BE2C (cell line): ENCODE measurements around the gene FAM120B.
A peak's percentile ranks its signal among the peaks of the same experiment; 100 is the strongest.

Source experiments
- DNase-seq: peaks from one replicate; pipeline ENCODE4 v3.0.0-alpha.2; 2020
- H3K27me3 ChIP-seq: fragments of 250-450 bp; sonication (Bioruptor Pico); 2 replicates; pipeline ENCODE4 v1.5.1; 2020; ENCODE audit warnings: mild to moderate bottlenecking
- H3K36me3 ChIP-seq: fragments of 250-450 bp; sonication (Bioruptor Pico); 2 replicates; pipeline ENCODE4 v1.5.1; 2020; ENCODE audit warnings: mild to moderate bottlenecking
- H3K4me1 ChIP-seq: fragments of 250-450 bp; sonication (Bioruptor Pico); 2 replicates; pipeline ENCODE4 v1.5.1; 2020
- H3K4me3 ChIP-seq: 2 replicates; pipeline ENCODE4 v1.5.1; 2011; ENCODE audit warnings: low read depth, low read length
- H3K9me3 ChIP-seq: fragments of 250-450 bp; sonication (Bioruptor Pico); 2 replicates; pipeline ENCODE4 v1.5.1; 2020
- TF ChIP-seq, protein P1 (sequence below): IDR thresholded peaks from 2 replicates; pipeline ENCODE4 v1.5.1; 2012; ENCODE audit warnings: mild to moderate bottlenecking, low read depth, low read length

The FAM120B gene

GRCh38 chr6:170381562-170381961 lies 75.0 kb downstream of the FAM120B start:
- DNase-seq: no peak
- 0 out of 2 replicates have a peak, but pooled peaks cover under 1% of the 10 kb centered on the region for H3K36me3 ChIP-seq
- H3K4me3 ChIP-seq: no peak overlapping the region
- no peaks in the 10 kb centered on the region for H3K27me3 ChIP-seq
- H3K4me1 ChIP-seq: no peaks in the 10 kb centered on the region
- TF ChIP-seq, protein P1, sequence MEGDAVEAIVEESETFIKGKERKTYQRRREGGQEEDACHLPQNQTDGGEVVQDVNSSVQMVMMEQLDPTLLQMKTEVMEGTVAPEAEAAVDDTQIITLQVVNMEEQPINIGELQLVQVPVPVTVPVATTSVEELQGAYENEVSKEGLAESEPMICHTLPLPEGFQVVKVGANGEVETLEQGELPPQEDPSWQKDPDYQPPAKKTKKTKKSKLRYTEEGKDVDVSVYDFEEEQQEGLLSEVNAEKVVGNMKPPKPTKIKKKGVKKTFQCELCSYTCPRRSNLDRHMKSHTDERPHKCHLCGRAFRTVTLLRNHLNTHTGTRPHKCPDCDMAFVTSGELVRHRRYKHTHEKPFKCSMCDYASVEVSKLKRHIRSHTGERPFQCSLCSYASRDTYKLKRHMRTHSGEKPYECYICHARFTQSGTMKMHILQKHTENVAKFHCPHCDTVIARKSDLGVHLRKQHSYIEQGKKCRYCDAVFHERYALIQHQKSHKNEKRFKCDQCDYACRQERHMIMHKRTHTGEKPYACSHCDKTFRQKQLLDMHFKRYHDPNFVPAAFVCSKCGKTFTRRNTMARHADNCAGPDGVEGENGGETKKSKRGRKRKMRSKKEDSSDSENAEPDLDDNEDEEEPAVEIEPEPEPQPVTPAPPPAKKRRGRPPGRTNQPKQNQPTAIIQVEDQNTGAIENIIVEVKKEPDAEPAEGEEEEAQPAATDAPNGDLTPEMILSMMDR: no peak
- H3K9me3 ChIP-seq: no peaks in the 10 kb centered on the region

- H3K4me1 ChIP-seq: peaks cover 4% of the 10 kb centered on the region; the same call in 1 of the 2 replicates
- H3K4me3 ChIP-seq: no peak overlapping the region
- DNase-seq: no peak
- no peaks in the 10 kb centered on the region for H3K27me3 ChIP-seq
- peaks cover 2% of the 10 kb centered on the region; the same call in 1 of the 2 replicates for H3K36me3 ChIP-seq
- no peaks in the 10 kb centered on the region for H3K9me3 ChIP-seq
- TF ChIP-seq, protein P1: no peak
These were observed 77.0 kb downstream of the FAM120B start for GRCh38 chr6:170383466-170384035.

GRCh38 chr6:170385506-170385905 lies 78.9 kb downstream of the FAM120B start:
- H3K36me3 ChIP-seq: peaks cover 3% of the 10 kb centered on the region; the same call in 1 of the 2 replicates
- peaks cover 4% of the 10 kb centered on the region for H3K4me1 ChIP-seq
- H3K9me3 ChIP-seq: no peaks in the 10 kb centered on the region
- H3K4me3 ChIP-seq: no peak overlapping the region
- TF ChIP-seq, protein P1: no peak
- no peak for DNase-seq
- no peaks in the 10 kb centered on the region for H3K27me3 ChIP-seq

DNA sequence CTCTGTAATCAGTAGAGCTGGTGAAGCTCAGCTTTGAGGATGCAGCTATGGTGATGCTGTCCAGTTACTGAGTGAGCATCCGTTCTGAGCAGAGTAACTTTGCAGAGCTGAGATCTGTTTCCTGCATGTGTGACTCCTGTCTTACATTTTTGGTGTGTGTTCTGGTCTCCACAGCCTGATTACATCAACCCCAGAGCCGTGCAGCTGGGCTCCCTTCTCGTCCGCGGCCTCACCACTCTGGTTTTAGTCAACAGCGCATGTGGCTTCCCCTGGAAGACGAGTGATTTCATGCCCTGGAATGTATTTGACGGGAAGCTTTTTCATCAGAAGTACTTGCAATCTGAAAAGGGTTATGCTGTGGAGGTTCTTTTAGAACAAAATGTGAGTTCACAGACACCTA lies 81.6 kb downstream of the FAM120B start:
- H3K27me3 ChIP-seq: no peaks in the 10 kb centered on the region
- DNase-seq: peak; percentile 40
- peaks cover 4% of the 10 kb centered on the region for H3K4me1 ChIP-seq
- H3K36me3 ChIP-seq: peaks cover 7% of the 10 kb centered on the region; the same call in 1 of the 2 replicates
- TF ChIP-seq, protein P1: no peak
- H3K4me3 ChIP-seq: no peak overlapping the region
- no peaks in the 10 kb centered on the region for H3K9me3 ChIP-seq

- H3K4me1 ChIP-seq: no peaks in the 10 kb centered on the region; the same call in none of the 2 replicates
- TF ChIP-seq, protein P1: no peak
These were observed 86.5 kb downstream of the FAM120B start for GRCh38 chr6:170393033-170393432.

GRCh38 chr6:170393807-170394399 lies 87.3 kb downstream of the FAM120B start:
- Histone ChIP-seq H3K27me3 (no peaks in the 10 kb centered on the region), H3K4me1 (no peaks in the 10 kb centered on the region; the same call in 1 of the 2 replicates), H3K36me3 (peaks cover 37% of the 10 kb centered on the region), H3K9me3 (no peaks in the 10 kb centered on the region), H3K4me3 (no peak overlapping the region)
- TF ChIP-seq, protein P1: no peak
- DNase-seq: no peak

More at GRCh38 chr6:170393033-170393432, 86.5 kb downstream of the FAM120B start:
- H3K27me3 ChIP-seq: no peaks in the 10 kb centered on the region
- no peak overlapping the region for H3K4me3 ChIP-seq
- no peaks in the 10 kb centered on the region for H3K9me3 ChIP-seq
- peaks cover 39% of the 10 kb centered on the region for H3K36me3 ChIP-seq
- no peak for DNase-seq
